HepG2 (cell line): ENCODE data around the gene GPR37L1. TPM values are rescaled to one million over a fixed set of nuclear protein-coding genes. Genes with fewer than 3 reads are reported as not detected.

Experiments used
- BRD4 ChIP-seq: sonication (generic); formaldehyde crosslinking; IDR thresholded peaks from 2 replicates; pipeline ENCODE4 v1.4.0; 2020; ENCODE audit warnings: missing genetic modification reagents
- CAMTA2 ChIP-seq: sonication (generic); formaldehyde crosslinking; IDR thresholded peaks from 2 replicates; pipeline ENCODE4 v1.4.0; 2020; ENCODE audit warnings: mild to moderate bottlenecking, missing genetic modification reagents, borderline replicate concordance
- HNRNPL ChIP-seq: fragments of 200-400 bp; formaldehyde crosslinking; IDR thresholded peaks from 2 replicates; pipeline ENCODE4 v1.6.1; 2017; ENCODE audit warnings: mild to moderate bottlenecking, low read depth, low read length
- KLF12 ChIP-seq: sonication (generic); formaldehyde crosslinking; IDR thresholded peaks from 2 replicates; pipeline ENCODE4 v1.4.0; 2020; ENCODE audit warnings: missing genetic modification reagents, borderline replicate concordance
- PHF8 ChIP-seq: sonication (generic); formaldehyde crosslinking; IDR thresholded peaks from 2 replicates; pipeline ENCODE4 v1.5.0; 2020; ENCODE audit warnings: missing genetic modification reagents
- RFX1 ChIP-seq: fragments of 450-650 bp; IDR thresholded peaks from 2 replicates; pipeline ENCODE4 v1.6.1; 2017
- RFXAP ChIP-seq: sonication (generic); formaldehyde crosslinking; IDR thresholded peaks from 2 replicates; pipeline ENCODE4 v1.4.0; 2020; ENCODE audit warnings: missing genetic modification reagents, borderline replicate concordance
- SIX4 ChIP-seq: sonication (generic); formaldehyde crosslinking; IDR thresholded peaks from 2 replicates; pipeline ENCODE4 v1.4.0; 2020; ENCODE audit warnings: missing genetic modification reagents
- SNAPC5 ChIP-seq: sonication (generic); formaldehyde crosslinking; IDR thresholded peaks from 2 replicates; pipeline ENCODE4 v1.8.1; 2023; ENCODE audit warnings: mild to moderate bottlenecking, missing genetic modification reagents, borderline replicate concordance
- THAP9 ChIP-seq: sonication (generic); formaldehyde crosslinking; IDR thresholded peaks from 2 replicates; pipeline ENCODE4; 2020; ENCODE audit warnings: missing genetic modification reagents, mild to moderate bottlenecking, borderline replicate concordance
- UBTF ChIP-seq: sonication (generic); formaldehyde crosslinking; IDR thresholded peaks from 2 replicates; pipeline ENCODE4 v1.4.0; 2020; ENCODE audit warnings: mild to moderate bottlenecking, missing genetic modification reagents
- ZBTB38 ChIP-seq: sonication (generic); formaldehyde crosslinking; IDR thresholded peaks from 2 replicates; pipeline ENCODE4 v1.5.1; 2020; ENCODE audit warnings: mild to moderate bottlenecking, missing genetic modification reagents
- ZFY ChIP-seq: sonication (generic); formaldehyde crosslinking; IDR thresholded peaks from 2 replicates; pipeline ENCODE4 v1.4.0; 2020; ENCODE audit warnings: missing genetic modification reagents
- ZNF18 ChIP-seq: sonication (generic); formaldehyde crosslinking; IDR thresholded peaks from 2 replicates; pipeline ENCODE4 v1.8.0; 2022; ENCODE audit warnings: mild to moderate bottlenecking, missing genetic modification reagents; ENCODE audit not compliant: insufficient replicate concordance
- ZNF205 ChIP-seq: IDR thresholded peaks from 2 replicates; pipeline ENCODE4 v1.6.1; 2018; ENCODE audit warnings: missing biosample characterization, missing genetic modification reagents
- ZSCAN25 ChIP-seq: sonication (generic); formaldehyde crosslinking; IDR thresholded peaks from 2 replicates; pipeline ENCODE4 v1.8.0; 2022; ENCODE audit warnings: mild to moderate bottlenecking, missing genetic modification reagents
- polyA plus RNA-seq, 8 experiments: library from polyadenylated mRNA; depleted of rRNA in 3 of 8; stranded (reverse) in 7 of 8; unstranded in 1 of 8; fragments of >200 nt; fragmentation: Illumina TruSeq in 4 of 8; extraction: Trizol in 4 of 8; gene quantifications; 2 replicates each; pipeline versions ENCODE4 v1.2.1 to v1.2.3, GENCODE V29; 2011 to 2016; ENCODE audit warnings: low read depth in 4 of 8, missing spikeins in 1 of 8, mixed read lengths in 1 of 8; ENCODE audit not compliant: insufficient read depth in 1 of 8
- total RNA-seq, 5 experiments: library from RNA; depleted of rRNA; stranded (reverse); fragments of >200 nt; fragmentation: Illumina TruSeq; extraction: Trizol; gene quantifications; 2 replicates each; pipeline ENCODE4 v1.2.3, GENCODE V29; 2016; ENCODE audit warnings: low read depth in 1 of 5
- TF ChIP-seq, protein P1 (sequence below): sonication (generic); formaldehyde crosslinking; IDR thresholded peaks from 2 replicates; pipeline ENCODE4 v1.9.0; 2021; ENCODE audit warnings: missing genetic modification reagents, mild to moderate bottlenecking, borderline replicate concordance
- TF ChIP-seq, protein P2 (sequence below): sonication (generic); formaldehyde crosslinking; IDR thresholded peaks from 2 replicates; pipeline ENCODE4 v1.5.0; 2020; ENCODE audit warnings: mild to moderate bottlenecking, missing genetic modification reagents

GPR37L1 gene
- total and polyA plus RNA-seq, 2 of the 13 experiments (the other 11 are each of a cell fraction or from before 2014, with no cell fraction given) = 0.13 TPM; not detected in 1

GRCh38 chr1:202143768-202144401, 21.2 kb downstream of the GPR37L1 start (continued):
- TF ChIP-seq THAP9 (CRISPR knock-in tag) (no peak), ZNF205 (CRISPR knock-in tag) (no peak), BRD4 (CRISPR knock-in tag) (no peak), HNRNPL (0 out of 2 replicates have a peak, but pooled peaks have one; percentile 29), ZSCAN25 (CRISPR knock-in tag) (no peak), RFXAP (no peak), ZFY (no peak), CAMTA2 (peak; percentile 36; the same call in 1 of the 2 replicates), ZNF18 (CRISPR knock-in tag) (no peak), SNAPC5 (no peak), UBTF (0 out of 2 replicates have a peak, but pooled peaks have one; percentile 12), PHF8 (CRISPR knock-in tag) (0 out of 2 replicates have a peak, but pooled peaks have one; percentile 12), KLF12 (CRISPR knock-in tag) (no peak), RFX1 (no peak), ZBTB38 (CRISPR knock-in tag) (no peak), SIX4 (CRISPR knock-in tag) (no peak)
- TF ChIP-seq, protein P1, sequence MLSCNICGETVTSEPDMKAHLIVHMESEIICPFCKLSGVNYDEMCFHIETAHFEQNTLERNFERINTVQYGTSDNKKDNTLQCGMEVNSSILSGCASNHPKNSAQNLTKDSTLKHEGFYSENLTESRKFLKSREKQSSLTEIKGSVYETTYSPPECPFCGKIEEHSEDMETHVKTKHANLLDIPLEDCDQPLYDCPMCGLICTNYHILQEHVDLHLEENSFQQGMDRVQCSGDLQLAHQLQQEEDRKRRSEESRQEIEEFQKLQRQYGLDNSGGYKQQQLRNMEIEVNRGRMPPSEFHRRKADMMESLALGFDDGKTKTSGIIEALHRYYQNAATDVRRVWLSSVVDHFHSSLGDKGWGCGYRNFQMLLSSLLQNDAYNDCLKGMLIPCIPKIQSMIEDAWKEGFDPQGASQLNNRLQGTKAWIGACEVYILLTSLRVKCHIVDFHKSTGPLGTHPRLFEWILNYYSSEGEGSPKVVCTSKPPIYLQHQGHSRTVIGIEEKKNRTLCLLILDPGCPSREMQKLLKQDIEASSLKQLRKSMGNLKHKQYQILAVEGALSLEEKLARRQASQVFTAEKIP (CRISPR knock-in tag) = no peak
- TF ChIP-seq, protein P2, sequence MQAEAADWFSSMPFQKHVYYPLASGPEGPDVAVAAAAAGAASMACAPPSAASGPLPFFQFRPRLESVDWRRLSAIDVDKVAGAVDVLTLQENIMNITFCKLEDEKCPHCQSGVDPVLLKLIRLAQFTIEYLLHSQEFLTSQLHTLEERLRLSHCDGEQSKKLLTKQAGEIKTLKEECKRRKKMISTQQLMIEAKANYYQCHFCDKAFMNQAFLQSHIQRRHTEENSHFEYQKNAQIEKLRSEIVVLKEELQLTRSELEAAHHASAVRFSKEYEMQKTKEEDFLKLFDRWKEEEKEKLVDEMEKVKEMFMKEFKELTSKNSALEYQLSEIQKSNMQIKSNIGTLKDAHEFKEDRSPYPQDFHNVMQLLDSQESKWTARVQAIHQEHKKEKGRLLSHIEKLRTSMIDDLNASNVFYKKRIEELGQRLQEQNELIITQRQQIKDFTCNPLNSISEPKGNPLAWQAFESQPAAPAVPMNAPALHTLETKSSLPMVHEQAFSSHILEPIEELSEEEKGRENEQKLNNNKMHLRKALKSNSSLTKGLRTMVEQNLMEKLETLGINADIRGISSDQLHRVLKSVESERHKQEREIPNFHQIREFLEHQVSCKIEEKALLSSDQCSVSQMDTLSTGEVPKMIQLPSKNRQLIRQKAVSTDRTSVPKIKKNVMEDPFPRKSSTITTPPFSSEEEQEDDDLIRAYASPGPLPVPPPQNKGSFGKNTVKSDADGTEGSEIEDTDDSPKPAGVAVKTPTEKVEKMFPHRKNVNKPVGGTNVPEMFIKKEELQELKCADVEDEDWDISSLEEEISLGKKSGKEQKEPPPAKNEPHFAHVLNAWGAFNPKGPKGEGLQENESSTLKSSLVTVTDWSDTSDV = no peak
